HG03354 (cell line): ENCODE measurements around the gene TBC1D22B.

Experiments used
- ATAC-seq: cut with Tn5 transposase; IDR thresholded peaks from one replicate; pipeline ENCODE4 v1.9.1; 2021; ENCODE audit warnings: mild to moderate bottlenecking; ENCODE audit not compliant: unreplicated experiment, poor library complexity, severe bottlenecking

TBC1D22B gene

GRCh38 chr6:37262446-37263026, 5.0 kb downstream of the TBC1D22B start:
- ATAC-seq, result no peak

GRCh38 chr6:37265001-37265400, 7.4 kb downstream of the TBC1D22B start:
- no peak for ATAC-seq

- ATAC-seq, result no peak
These were observed 8.3 kb downstream of the TBC1D22B start for GRCh38 chr6:37265860-37266259.

- no peak for ATAC-seq
These were observed 11.5 kb downstream of the TBC1D22B start for GRCh38 chr6:37269105-37269504.

- no peak for ATAC-seq
These were observed 15.4 kb downstream of the TBC1D22B start for GRCh38 chr6:37272834-37273566.

- ATAC-seq, result no peak
These were observed 16.1 kb downstream of the TBC1D22B start for GRCh38 chr6:37273690-37274089.

GRCh38 chr6:37275350-37275749, 17.8 kb downstream of the TBC1D22B start:
- no peak for ATAC-seq

- peak; percentile 92 for ATAC-seq
These were observed 19.4 kb downstream of the TBC1D22B start for GRCh38 chr6:37277001-37277409.

GRCh38 chr6:37279366-37280134, 22.0 kb downstream of the TBC1D22B start:
- ATAC-seq, result no peak

GRCh38 chr6:37280162-37280887, 22.8 kb downstream of the TBC1D22B start:
- no peak for ATAC-seq

GRCh38 chr6:37282371-37282770, 24.8 kb downstream of the TBC1D22B start:
- no peak for ATAC-seq

GRCh38 chr6:37283268-37283667, 25.7 kb downstream of the TBC1D22B start:
- no peak for ATAC-seq

GRCh38 chr6:37283671-37284151, 26.1 kb downstream of the TBC1D22B start:
- no peak for ATAC-seq

GRCh38 chr6:37284781-37285180, 27.2 kb downstream of the TBC1D22B start:
- no peak for ATAC-seq

GRCh38 chr6:37285861-37286311, 28.3 kb downstream of the TBC1D22B start:
- ATAC-seq, result peak; percentile 53

- no peak for ATAC-seq
These were observed 30.1 kb downstream of the TBC1D22B start for GRCh38 chr6:37287519-37288157.

- no peak for ATAC-seq
These were observed 30.7 kb downstream of the TBC1D22B start for GRCh38 chr6:37288247-37288646.

- ATAC-seq, result peak; percentile 39
These were observed 32.4 kb downstream of the TBC1D22B start for GRCh38 chr6:37289931-37290330.

- no peak for ATAC-seq
These were observed 35.9 kb downstream of the TBC1D22B start for GRCh38 chr6:37293426-37293825.
